NCI-H187 treated with DMSO at 0.1 percent for 48 hours (cell line): Measurements from ENCODE around the gene TLNRD1.
A peak's percentile ranks its signal among the peaks of the same experiment; 100 is the strongest.
"Not testable (repeated sequence)": the region's sequence is repeated elsewhere in the genome, so short reads cannot be mapped to it uniquely, and the experiment has no call there.

Source experiments
- DNase-seq: peaks from one replicate; lab custom pipeline; 2025; lab: John Stamatoyannopoulos, UW

The TLNRD1 gene

GRCh38 chr15:81000624-81001151, at the start of gene TLNRD1:
Gene TLNRD1 (plus strand): TSS chr15:81000923. CDS start chr15:81002272, 1,349 bp downstream.
- DNase-seq = peak; percentile 22

- no peak for DNase-seq
These were observed 48.8 kb upstream of the TLNRD1 start for GRCh38 chr15:80951941-80952340.

GRCh38 chr15:80953001-80953952, 47.4 kb upstream of the TLNRD1 start:
- no peak for DNase-seq

- no peak for DNase-seq
These were observed 46.6 kb upstream of the TLNRD1 start for GRCh38 chr15:80953953-80954778.

GRCh38 chr15:80955571-80956452, 44.9 kb upstream of the TLNRD1 start:
- DNase-seq = not testable (repeated sequence)

- DNase-seq = no peak
These were observed 43.2 kb upstream of the TLNRD1 start for GRCh38 chr15:80957556-80957955.

GRCh38 chr15:80957976-80958375, 42.7 kb upstream of the TLNRD1 start:
- DNase-seq = no peak

- no peak for DNase-seq
These were observed 41.8 kb upstream of the TLNRD1 start for GRCh38 chr15:80958818-80959495.

GRCh38 chr15:80965454-80965853, 35.3 kb upstream of the TLNRD1 start:
- DNase-seq = not testable (repeated sequence)

- DNase-seq = no peak
These were observed 34.1 kb upstream of the TLNRD1 start for GRCh38 chr15:80966431-80967197.

GRCh38 chr15:80967451-80967850, 33.3 kb upstream of the TLNRD1 start:
- no peak for DNase-seq

GRCh38 chr15:80967991-80968510, 32.7 kb upstream of the TLNRD1 start:
- DNase-seq = no peak

- no peak for DNase-seq
These were observed 31.4 kb upstream of the TLNRD1 start for GRCh38 chr15:80969316-80969715.

- no peak for DNase-seq
These were observed 30.6 kb upstream of the TLNRD1 start for GRCh38 chr15:80970018-80970657.

- DNase-seq = no peak
These were observed 30.1 kb upstream of the TLNRD1 start for GRCh38 chr15:80970658-80971057.

- no peak for DNase-seq
These were observed 29.6 kb upstream of the TLNRD1 start for GRCh38 chr15:80971143-80971542.

GRCh38 chr15:80972276-80972675, 28.4 kb upstream of the TLNRD1 start:
- no peak for DNase-seq

- DNase-seq = no peak
These were observed 25.8 kb upstream of the TLNRD1 start for GRCh38 chr15:80974914-80975313.

GRCh38 chr15:80976851-80977250, 23.9 kb upstream of the TLNRD1 start:
- DNase-seq = no peak
